Mesothelial cell of epicardium (in vitro differentiated cells): Measurements from ENCODE around the gene PLD5. TPM values are rescaled to one million over a fixed set of nuclear protein-coding genes. Genes with fewer than 3 reads are reported as not detected.

Experiments used
- DNase-seq, 2 experiments: peaks; one replicate each; pipeline ENCODE4 v3.0.0; 2021; ENCODE audit warnings: low spot score in 2 of 2; ENCODE audit not compliant: unreplicated experiment in 2 of 2
- H3K27ac Mint-ChIP-seq: 2 replicates; pipeline ENCODE4 v1.8.0; 2021; ENCODE audit warnings: mixed read lengths
- H3K27me3 Mint-ChIP-seq: 2 replicates; pipeline ENCODE4 v1.8.0; 2021; ENCODE audit warnings: low read depth, mixed read lengths
- H3K36me3 Mint-ChIP-seq: 2 replicates; pipeline ENCODE4 v1.8.0; 2021; ENCODE audit warnings: mixed read lengths
- H3K4me1 Mint-ChIP-seq: 2 replicates; pipeline ENCODE4 v1.8.0; 2021; ENCODE audit warnings: mixed read lengths
- H3K4me3 Mint-ChIP-seq: 2 replicates; pipeline ENCODE4 v1.8.0; 2021; ENCODE audit warnings: mild to moderate bottlenecking, moderate library complexity, mixed read lengths
- H3K9me3 Mint-ChIP-seq: 2 replicates; pipeline ENCODE4 v1.8.0; 2021; ENCODE audit warnings: mixed read lengths
- CTCF ChIP-seq: fragments of 200-600 bp; sonication (generic); IDR thresholded peaks from one replicate; pipeline ENCODE4 v1.5.0; 2021; ENCODE audit warnings: antibody characterized with exemption; ENCODE audit not compliant: unreplicated experiment
- total RNA-seq: library from RNA; stranded (reverse); gene quantifications from 3 replicates; pipeline ENCODE4 v1.2.1, GENCODE V29; 2021

PLD5 gene
- total RNA-seq, 1 donor from 2014 or later = 4.3 TPM

GRCh38 chr1:242431786-242432185, 92.7 kb downstream of the PLD5 start:
- no peak overlapping the region for H3K4me3 Mint-ChIP-seq
- H3K36me3 Mint-ChIP-seq = peaks cover 2% of the 10 kb centered on the region
- H3K4me1 Mint-ChIP-seq = peaks cover 22% of the 10 kb centered on the region
- no peak for TF ChIP-seq CTCF
- H3K27me3 Mint-ChIP-seq = no peaks in the 10 kb centered on the region
- DNase-seq = no peak
- no peak overlapping the region for H3K27ac Mint-ChIP-seq
- peaks cover 20% of the 10 kb centered on the region for H3K9me3 Mint-ChIP-seq

DNA sequence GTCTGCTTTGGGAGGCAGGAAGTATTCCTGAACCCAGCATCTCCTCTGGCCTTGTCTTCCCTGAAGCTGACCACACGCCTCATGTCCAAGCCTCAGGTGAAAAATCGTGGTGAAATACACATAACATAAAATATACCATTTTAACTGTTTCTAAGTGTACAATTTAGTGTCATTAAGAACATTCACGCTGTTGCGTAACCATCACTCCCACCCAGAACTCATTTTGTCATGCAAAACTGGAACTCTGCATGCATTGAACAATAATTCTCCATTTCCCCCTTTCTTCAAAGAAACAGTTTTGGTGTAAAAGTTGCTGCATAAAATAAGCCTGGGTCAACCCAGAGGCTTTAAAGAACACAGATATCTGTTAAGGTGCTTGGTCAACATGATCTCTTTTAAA, 93.5 kb downstream of the PLD5 start:
- peaks cover 22% of the 10 kb centered on the region for H3K4me1 Mint-ChIP-seq
- no peak overlapping the region for H3K4me3 Mint-ChIP-seq
- H3K9me3 Mint-ChIP-seq = peaks cover 20% of the 10 kb centered on the region
- no peak for TF ChIP-seq CTCF
- H3K27ac Mint-ChIP-seq = no peak overlapping the region
- no peak for DNase-seq
- H3K36me3 Mint-ChIP-seq = peaks cover 2% of the 10 kb centered on the region
- no peaks in the 10 kb centered on the region for H3K27me3 Mint-ChIP-seq

GRCh38 chr1:242428399-242429190, 95.9 kb downstream of the PLD5 start:
- Mint-ChIP-seq H3K27ac (no peak overlapping the region), H3K36me3 (peaks cover 2% of the 10 kb centered on the region), H3K27me3 (peaks cover 2% of the 10 kb centered on the region), H3K9me3 (peaks cover 25% of the 10 kb centered on the region), H3K4me1 (peaks cover 22% of the 10 kb centered on the region), H3K4me3 (no peak overlapping the region)
- DNase-seq = no peak
- TF ChIP-seq CTCF = no peak

GRCh38 chr1:242427519-242427918, 97.0 kb downstream of the PLD5 start:
- peaks cover 2% of the 10 kb centered on the region for H3K36me3 Mint-ChIP-seq
- no peak overlapping the region for H3K27ac Mint-ChIP-seq
- TF ChIP-seq CTCF = no peak
- peaks cover 22% of the 10 kb centered on the region for H3K4me1 Mint-ChIP-seq
- no peak overlapping the region for H3K4me3 Mint-ChIP-seq
- peaks cover 25% of the 10 kb centered on the region for H3K9me3 Mint-ChIP-seq
- peaks cover 2% of the 10 kb centered on the region for H3K27me3 Mint-ChIP-seq
- no peak for DNase-seq

DNA sequence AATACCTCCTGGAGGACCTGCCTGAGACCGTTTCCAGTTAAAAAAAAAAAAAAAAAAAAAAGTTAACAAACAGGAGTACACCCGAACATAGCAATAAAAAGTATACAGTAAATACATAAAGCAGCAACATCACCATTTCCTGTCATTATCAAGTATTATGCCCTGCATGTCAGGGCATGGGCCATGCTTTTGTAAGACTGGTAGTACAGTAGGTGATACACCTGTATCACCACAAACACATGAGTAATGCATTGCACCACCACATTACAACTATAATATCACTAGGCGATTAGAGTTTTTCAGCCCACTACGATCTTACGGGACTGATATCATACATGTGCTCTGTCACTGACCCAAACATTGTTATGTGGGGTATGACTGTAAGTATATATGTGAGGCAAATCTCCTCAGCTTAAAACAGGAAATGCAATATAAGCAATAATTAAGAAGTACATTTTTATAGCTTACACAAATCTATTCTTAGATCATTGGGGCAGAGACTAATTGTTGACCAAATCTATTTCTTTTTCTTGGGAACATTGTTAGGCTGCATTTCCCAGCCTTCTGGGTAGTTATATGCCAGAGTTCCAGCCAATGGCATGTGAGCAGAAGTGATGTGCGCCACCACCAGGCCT, 98.1 kb downstream of the PLD5 start:
- no peak for DNase-seq
- peaks cover 3% of the 10 kb centered on the region for H3K27me3 Mint-ChIP-seq
- TF ChIP-seq CTCF = no peak
- H3K4me3 Mint-ChIP-seq = no peak overlapping the region
- peaks cover 18% of the 10 kb centered on the region for H3K9me3 Mint-ChIP-seq
- peaks cover 2% of the 10 kb centered on the region for H3K36me3 Mint-ChIP-seq
- H3K27ac Mint-ChIP-seq = no peak overlapping the region
- H3K4me1 Mint-ChIP-seq = peaks cover 22% of the 10 kb centered on the region
